Skin of body (tissue), 2 donors: ENCODE measurements around the gene IL17RA. TPM values are rescaled to one million over a fixed set of nuclear protein-coding genes. Genes with fewer than 3 reads are reported as not detected.
A peak's percentile ranks its signal among the peaks of the same experiment; 100 is the strongest.
"Not testable (repeated sequence)": the region's sequence is repeated elsewhere in the genome, so short reads cannot be mapped to it uniquely, and the experiment has no call there.

ENCODE experiments used
- DNase-seq: peaks from one replicate; lab custom pipeline; 2025; lab: John Stamatoyannopoulos, UW
- total RNA-seq: library from RNA; depleted of rRNA; stranded (reverse); fragments of >200 nt; gene quantifications from one replicate; pipeline ENCODE4 v1.2.3, GENCODE V29; 2014

Gene IL17RA
- total RNA-seq, 1 donor from 2014 or later = 5.3 TPM

GRCh38 chr22:17120281-17120680 is 35.5 kb downstream of the IL17RA start:
- no peak for DNase-seq

- DNase-seq = no peak
These were observed 36.0 kb downstream of the IL17RA start for GRCh38 chr22:17120711-17121232.

- DNase-seq = peak; percentile 17
These were observed 36.7 kb downstream of the IL17RA start, which contains the start of gene TMEM121B for GRCh38 chr22:17121233-17122195. TMEM121B (minus strand) TSS chr22:17121360; CDS start chr22:17121127, 233 bp downstream.

- no peak for DNase-seq
These were observed 45.4 kb downstream of the IL17RA start for GRCh38 chr22:17130199-17130598.

- no peak for DNase-seq
These were observed 46.9 kb downstream of the IL17RA start for GRCh38 chr22:17131686-17132085.

- no peak for DNase-seq
These were observed 47.3 kb downstream of the IL17RA start for GRCh38 chr22:17132112-17132511.

- no peak for DNase-seq
These were observed 48.3 kb downstream of the IL17RA start for GRCh38 chr22:17133137-17133536.

- DNase-seq = no peak
These were observed 50.5 kb downstream of the IL17RA start for GRCh38 chr22:17135153-17135760.

- DNase-seq = no peak
These were observed 52.4 kb downstream of the IL17RA start for GRCh38 chr22:17137170-17137569.

- DNase-seq = no peak
These were observed 53.1 kb downstream of the IL17RA start for GRCh38 chr22:17137861-17138425.

GRCh38 chr22:17138513-17138912 is 53.7 kb downstream of the IL17RA start:
- no peak for DNase-seq

- no peak for DNase-seq
These were observed 55.2 kb downstream of the IL17RA start for GRCh38 chr22:17140022-17140421.

GRCh38 chr22:17140826-17141766 is 56.3 kb downstream of the IL17RA start:
- no peak for DNase-seq

- no peak for DNase-seq
These were observed 58.3 kb downstream of the IL17RA start for GRCh38 chr22:17143101-17143500.

- DNase-seq = no peak
These were observed 59.0 kb downstream of the IL17RA start for GRCh38 chr22:17143826-17144225.

- no peak for DNase-seq
These were observed 60.4 kb downstream of the IL17RA start for GRCh38 chr22:17145021-17145680.

GRCh38 chr22:17147458-17147857 is 62.7 kb downstream of the IL17RA start:
- DNase-seq = not testable (repeated sequence)

- DNase-seq = no peak
These were observed 64.4 kb downstream of the IL17RA start for GRCh38 chr22:17149076-17149815.

- DNase-seq = no peak
These were observed 67.5 kb downstream of the IL17RA start for GRCh38 chr22:17152340-17152739.

GRCh38 chr22:17152971-17153370 is 68.2 kb downstream of the IL17RA start:
- DNase-seq = no peak
